ENCODE measurements around the gene OR51E1.
A peak's percentile ranks its signal among the peaks of the same experiment; 100 is the strongest.

OR51E1 gene

DNA sequence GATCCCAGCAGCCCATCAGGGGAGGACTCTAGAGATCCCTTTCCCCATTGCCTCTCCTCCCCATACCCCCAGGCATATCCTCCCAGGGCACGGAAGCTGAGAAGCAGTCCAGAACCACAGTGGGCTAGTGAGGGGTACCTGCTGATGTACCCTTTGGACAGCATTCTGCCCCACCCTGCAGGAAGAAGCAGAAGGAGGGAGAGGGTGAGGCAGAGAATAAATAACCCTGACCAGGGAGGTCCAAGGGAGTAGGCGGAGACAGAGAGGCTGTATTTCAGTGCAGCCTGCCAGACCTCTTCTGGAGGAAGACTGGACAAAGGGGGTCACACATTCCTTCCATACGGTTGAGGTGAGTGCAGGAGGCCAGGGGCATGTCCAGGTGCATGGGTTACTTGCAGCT is at the start of gene OR51E1:
Gene OR51E1 (plus strand): TSS at position 301 of the 400 bp plus-strand sequence. CDS start 8,545 bp downstream, outside the sequence.
- H3K4me1 ChIP-seq (ENCODE audit: control insufficient read depth, insufficient read depth, low read length): no peaks in the 10 kb centered on the region
- H3K27me3 ChIP-seq (ENCODE audit: control insufficient read depth, insufficient read depth, low read length): no peaks in the 10 kb centered on the region
- no peak within 1 kb of the TSS for H3K4me3 ChIP-seq (ENCODE audit: low read length)
- DNase-seq (ENCODE audit: low read depth, low spot score): no peak
- no peaks in the 10 kb centered on the region for H3K36me3 ChIP-seq (ENCODE audit: control insufficient read depth, insufficient read depth, low read length)
- H3K27ac ChIP-seq (ENCODE audit: low read length): no peak within 1 kb of the TSS
- WGBS (ENCODE audit: insufficient coverage, insufficient read length): no CpG with 5 or more reads among the region's 3 CpGs
- no peaks in the 10 kb centered on the region for H3K9me3 ChIP-seq (ENCODE audit: control insufficient read depth, insufficient read depth, low read length)

- Histone ChIP-seq H3K4me1 (ENCODE audit: control insufficient read depth, insufficient read depth, low read length) (no peaks in the 10 kb centered on the region), H3K36me3 (ENCODE audit: control insufficient read depth, insufficient read depth, low read length) (no peaks in the 10 kb centered on the region; the same call in 1 of the 2 replicates), H3K4me3 (ENCODE audit: low read length) (no peak overlapping the region), H3K27ac (ENCODE audit: low read length) (no peak overlapping the region), H3K27me3 (ENCODE audit: control insufficient read depth, insufficient read depth, low read length) (no peaks in the 10 kb centered on the region), H3K9me3 (ENCODE audit: control insufficient read depth, insufficient read depth, low read length) (no peaks in the 10 kb centered on the region)
- no CpG with 5 or more reads among the region's 4 CpGs for WGBS (ENCODE audit: insufficient coverage, insufficient read length)
- DNase-seq (ENCODE audit: low read depth, low spot score): no peak
These were observed 38.7 kb upstream of the OR51E1 start for GRCh38 chr11:4605057-4605456.

- DNase-seq (ENCODE audit: low read depth, low spot score): no peak
- WGBS (ENCODE audit: insufficient coverage, insufficient read length): no CpG with 5 or more reads among the region's 1 CpG
- Histone ChIP-seq H3K27ac (ENCODE audit: low read length) (no peak overlapping the region), H3K4me3 (ENCODE audit: low read length) (no peak overlapping the region), H3K27me3 (ENCODE audit: control insufficient read depth, insufficient read depth, low read length) (no peaks in the 10 kb centered on the region), H3K4me1 (ENCODE audit: control insufficient read depth, insufficient read depth, low read length) (no peaks in the 10 kb centered on the region), H3K9me3 (ENCODE audit: control insufficient read depth, insufficient read depth, low read length) (no peaks in the 10 kb centered on the region), H3K36me3 (ENCODE audit: control insufficient read depth, insufficient read depth, low read length) (no peaks in the 10 kb centered on the region; the same call in 1 of the 2 replicates)
These were observed 37.4 kb upstream of the OR51E1 start for GRCh38 chr11:4606231-4607015.

DNA sequence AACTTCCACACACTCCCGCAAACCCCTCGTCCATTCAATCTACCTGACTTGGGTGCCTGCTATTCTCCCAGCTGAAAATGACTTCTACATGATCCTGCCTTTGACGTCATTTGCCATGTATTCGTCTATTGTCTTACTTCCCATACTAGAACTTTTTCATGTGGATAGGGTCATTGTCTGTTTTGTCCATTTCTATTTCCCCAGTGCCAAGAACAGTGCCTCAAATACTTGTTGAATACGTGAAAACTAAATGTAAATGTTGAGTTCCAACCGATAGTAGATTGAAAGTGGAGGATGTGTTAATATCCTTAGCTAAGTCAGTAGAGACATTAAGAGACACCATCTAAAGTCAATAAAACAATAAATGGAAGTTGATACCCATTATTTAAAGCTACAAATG is 36.7 kb upstream of the OR51E1 start:
- no CpG with 5 or more reads among the region's 6 CpGs for WGBS (ENCODE audit: insufficient coverage, insufficient read length)

GRCh38 chr11:4607781-4608666 is 35.8 kb upstream of the OR51E1 start, which contains the start of gene TRIM68:
TRIM68 (minus strand) TSS chr11:4608231; CDS start chr11:4605504, 2,727 bp downstream.
- Histone ChIP-seq H3K9me3 (ENCODE audit: control insufficient read depth, insufficient read depth, low read length) (no peaks in the 10 kb centered on the region), H3K36me3 (ENCODE audit: control insufficient read depth, insufficient read depth, low read length) (no peaks in the 10 kb centered on the region), H3K27me3 (ENCODE audit: control insufficient read depth, insufficient read depth, low read length) (no peaks in the 10 kb centered on the region), H3K27ac (ENCODE audit: low read length) (no peak within 1 kb of the TSS), H3K4me1 (ENCODE audit: control insufficient read depth, insufficient read depth, low read length) (no peaks in the 10 kb centered on the region), H3K4me3 (ENCODE audit: low read length) (peak within 1 kb of the TSS; percentile 74)
- no CpG with 5 or more reads among the region's 43 CpGs for WGBS (ENCODE audit: insufficient coverage, insufficient read length)
- DNase-seq (ENCODE audit: low read depth, low spot score): peak; percentile 76

More for the DNA sequence above, 36.7 kb upstream of the OR51E1 start:
- H3K4me1 ChIP-seq (ENCODE audit: control insufficient read depth, insufficient read depth, low read length): no peaks in the 10 kb centered on the region
- no peak for DNase-seq (ENCODE audit: low read depth, low spot score)
- H3K4me3 ChIP-seq (ENCODE audit: low read length): no peak overlapping the region; the same call in 1 of the 2 replicates
- H3K27me3 ChIP-seq (ENCODE audit: control insufficient read depth, insufficient read depth, low read length): no peaks in the 10 kb centered on the region
- H3K9me3 ChIP-seq (ENCODE audit: control insufficient read depth, insufficient read depth, low read length): no peaks in the 10 kb centered on the region
- no peak overlapping the region for H3K27ac ChIP-seq (ENCODE audit: low read length)
- H3K36me3 ChIP-seq (ENCODE audit: control insufficient read depth, insufficient read depth, low read length): no peaks in the 10 kb centered on the region

DNA sequence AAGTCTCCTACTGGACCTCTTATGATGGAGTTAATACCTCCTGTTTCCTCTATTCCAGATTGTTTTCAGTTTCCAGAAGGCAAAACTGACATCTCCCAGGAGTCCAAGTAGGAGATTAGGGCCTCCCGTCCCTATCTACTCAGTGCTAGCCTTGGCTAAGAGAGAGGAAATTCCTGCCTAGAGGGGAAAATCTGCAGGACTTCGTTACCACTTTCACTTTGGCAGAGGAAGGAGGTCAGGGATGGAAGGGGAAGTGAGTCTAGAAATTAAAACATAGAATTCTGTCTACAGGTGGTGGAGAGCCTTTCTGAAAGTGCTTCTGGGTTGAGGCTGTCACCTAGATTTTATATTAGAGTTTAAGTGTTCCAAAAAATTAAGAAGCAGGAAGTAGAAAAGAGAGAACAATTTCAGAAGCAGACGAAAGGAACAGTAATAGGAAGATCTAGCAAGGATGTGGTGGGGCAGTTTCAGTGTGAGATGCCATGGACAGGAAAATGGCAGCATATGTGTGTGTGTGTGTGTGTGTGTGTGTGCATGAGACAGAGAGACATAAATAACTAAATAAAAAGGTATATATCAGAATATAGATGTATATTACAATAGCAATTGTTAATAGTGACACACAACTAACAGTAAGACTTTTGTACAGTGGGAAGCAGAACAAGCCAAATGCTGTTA is 33.4 kb upstream of the OR51E1 start:
- no CpG with 5 or more reads among the region's 3 CpGs for WGBS (ENCODE audit: insufficient coverage, insufficient read length)
- Histone ChIP-seq H3K9me3 (ENCODE audit: control insufficient read depth, insufficient read depth, low read length) (no peaks in the 10 kb centered on the region), H3K36me3 (ENCODE audit: control insufficient read depth, insufficient read depth, low read length) (no peaks in the 10 kb centered on the region), H3K4me3 (ENCODE audit: low read length) (no peak overlapping the region), H3K27ac (ENCODE audit: low read length) (no peak overlapping the region), H3K4me1 (ENCODE audit: control insufficient read depth, insufficient read depth, low read length) (no peaks in the 10 kb centered on the region), H3K27me3 (ENCODE audit: control insufficient read depth, insufficient read depth, low read length) (no peaks in the 10 kb centered on the region)
- no peak for DNase-seq (ENCODE audit: low read depth, low spot score)

DNA sequence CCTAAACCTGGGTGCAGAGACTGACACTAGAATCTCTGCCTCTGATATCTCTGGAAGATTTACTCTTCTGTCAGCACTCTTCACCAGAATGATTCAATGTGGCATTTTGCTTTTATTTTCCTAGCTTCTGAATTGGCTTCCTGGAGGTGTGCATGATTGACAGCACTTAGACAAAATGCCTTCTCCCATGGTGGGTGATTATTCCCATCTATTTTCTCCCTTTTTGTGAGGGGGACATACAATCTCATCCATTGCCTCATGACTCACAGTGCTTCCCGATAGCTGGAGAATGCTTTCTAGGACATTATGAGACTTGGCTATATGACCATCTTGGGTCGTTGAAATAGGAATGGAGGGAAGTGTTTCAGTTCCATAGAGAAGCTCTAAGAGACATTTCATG is 31.8 kb upstream of the OR51E1 start:
- Histone ChIP-seq H3K4me1 (ENCODE audit: control insufficient read depth, insufficient read depth, low read length) (no peaks in the 10 kb centered on the region), H3K36me3 (ENCODE audit: control insufficient read depth, insufficient read depth, low read length) (no peaks in the 10 kb centered on the region), H3K27ac (ENCODE audit: low read length) (no peak overlapping the region), H3K4me3 (ENCODE audit: low read length) (no peak overlapping the region), H3K27me3 (ENCODE audit: control insufficient read depth, insufficient read depth, low read length) (no peaks in the 10 kb centered on the region), H3K9me3 (ENCODE audit: control insufficient read depth, insufficient read depth, low read length) (no peaks in the 10 kb centered on the region)
- no peak for DNase-seq (ENCODE audit: low read depth, low spot score)
- WGBS (ENCODE audit: insufficient coverage, insufficient read length): no CpG with 5 or more reads among the region's 2 CpGs

GRCh38 chr11:4615856-4616444 is 27.8 kb upstream of the OR51E1 start:
- no peaks in the 10 kb centered on the region for H3K4me1 ChIP-seq (ENCODE audit: control insufficient read depth, insufficient read depth, low read length)
- no peak overlapping the region for H3K27ac ChIP-seq (ENCODE audit: low read length)
- DNase-seq (ENCODE audit: low read depth, low spot score): no peak
- H3K36me3 ChIP-seq (ENCODE audit: control insufficient read depth, insufficient read depth, low read length): no peaks in the 10 kb centered on the region
- no peaks in the 10 kb centered on the region for H3K9me3 ChIP-seq (ENCODE audit: control insufficient read depth, insufficient read depth, low read length)
- H3K27me3 ChIP-seq (ENCODE audit: control insufficient read depth, insufficient read depth, low read length): no peaks in the 10 kb centered on the region
- no peak overlapping the region for H3K4me3 ChIP-seq (ENCODE audit: low read length)

DNA sequence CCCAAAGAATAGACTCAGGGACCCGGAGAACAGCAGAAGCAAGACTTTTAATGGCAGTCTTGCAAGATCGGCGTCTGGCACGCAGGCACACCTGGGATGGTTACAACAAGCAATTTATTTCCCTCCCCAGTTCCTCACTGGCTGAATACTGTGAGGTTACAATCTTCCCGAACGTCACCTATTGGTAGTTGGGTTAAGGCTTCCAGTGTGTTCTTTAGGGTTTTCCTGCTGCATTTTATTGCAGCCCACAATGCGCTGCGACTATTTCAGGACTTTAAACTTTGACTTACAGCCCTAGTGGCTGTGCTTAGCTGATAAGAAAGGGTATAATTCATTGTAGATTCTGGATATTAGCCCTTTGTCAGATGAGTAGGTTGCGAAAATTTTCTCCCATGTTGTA is 24.3 kb upstream of the OR51E1 start:
- no CpG with 5 or more reads among the region's 9 CpGs for WGBS (ENCODE audit: insufficient coverage, insufficient read length)
- DNase-seq (ENCODE audit: low read depth, low spot score): no peak
- Histone ChIP-seq H3K27ac (ENCODE audit: low read length) (no peak overlapping the region), H3K4me3 (ENCODE audit: low read length) (no peak overlapping the region), H3K27me3 (ENCODE audit: control insufficient read depth, insufficient read depth, low read length) (no peaks in the 10 kb centered on the region), H3K36me3 (ENCODE audit: control insufficient read depth, insufficient read depth, low read length) (no peaks in the 10 kb centered on the region), H3K4me1 (ENCODE audit: control insufficient read depth, insufficient read depth, low read length) (no peaks in the 10 kb centered on the region), H3K9me3 (ENCODE audit: control insufficient read depth, insufficient read depth, low read length) (no peaks in the 10 kb centered on the region)

All from iPS DF 6.9 (cell line).